ENCODE results near the gene ARL6. TPM values are rescaled to one million over a fixed set of nuclear protein-coding genes. Genes with fewer than 3 reads are reported as not detected.

ARL6 gene, protein sequence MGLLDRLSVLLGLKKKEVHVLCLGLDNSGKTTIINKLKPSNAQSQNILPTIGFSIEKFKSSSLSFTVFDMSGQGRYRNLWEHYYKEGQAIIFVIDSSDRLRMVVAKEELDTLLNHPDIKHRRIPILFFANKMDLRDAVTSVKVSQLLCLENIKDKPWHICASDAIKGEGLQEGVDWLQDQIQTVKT
- total RNA-seq (2022; extraction: Qiagen RNA extraction; ENCODE audit: low read depth) = 4.2 to 7.2 TPM (median 4.5 TPM) in 5 replicates

DNA sequence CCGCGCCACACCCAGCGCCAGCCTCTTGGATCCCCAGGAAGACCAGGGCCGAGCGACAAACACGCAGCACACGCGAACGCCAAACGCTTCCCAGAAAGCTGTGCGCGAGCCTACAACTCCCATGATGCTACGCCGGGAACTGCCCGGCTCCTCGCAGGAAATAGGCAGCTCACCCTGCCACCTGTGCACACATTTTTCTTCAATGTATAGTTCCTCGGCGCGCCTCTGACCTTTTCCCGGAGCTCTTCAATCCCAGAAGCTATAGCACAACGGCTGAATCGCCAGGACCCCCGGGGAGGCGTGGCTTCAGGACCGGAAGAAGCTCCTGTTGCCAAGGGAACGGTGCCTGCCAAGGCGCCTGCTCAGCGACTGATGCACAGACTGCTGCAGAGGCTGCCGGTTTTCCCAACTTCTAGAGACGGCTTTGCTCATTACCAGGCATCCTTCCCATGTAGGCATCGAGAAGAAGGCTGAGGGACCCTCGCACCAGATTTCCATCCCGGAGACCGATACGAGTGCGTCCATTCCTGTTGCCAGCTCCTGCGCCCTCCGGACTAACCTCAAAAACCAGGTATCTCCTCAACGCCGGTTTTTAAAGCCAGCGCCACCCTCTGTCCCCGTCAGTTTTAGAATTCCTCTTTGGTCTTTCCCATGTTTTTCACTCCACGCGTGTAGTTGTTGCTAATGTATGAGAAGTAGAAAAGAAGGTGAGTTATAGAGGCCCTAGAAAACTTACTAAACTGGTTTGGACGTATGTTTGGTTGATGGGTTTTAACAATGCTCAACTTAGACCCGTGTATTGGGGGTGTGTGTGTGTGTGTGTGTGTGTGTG lies at the start of gene ARL6:
TSS of gene ARL6 (plus strand) at position 352 of the 832 bp plus-strand sequence. CDS start 3,350 bp downstream, outside the sequence.

GRCh38 chr3:97821774-97822358 lies 57.3 kb downstream of the ARL6 start, which contains the start of gene CRYBG3:
Gene CRYBG3 (plus strand): TSS chr3:97822011. CDS start chr3:97822207, 196 bp downstream.

Other genes with a start within 250 kb of the ARL6 start
- gene CRYBG3, start 57.3 kb downstream of the ARL6 start, total RNA-seq (2022; extraction: Qiagen RNA extraction; ENCODE audit: low read depth) = 6.0 to 10.1 TPM (median 6.9 TPM) in 5 replicates
- gene RIOX2, start 207.7 kb downstream of the ARL6 start, total RNA-seq (2022; extraction: Qiagen RNA extraction; ENCODE audit: low read depth) = 27.6 to 31.6 TPM (median 29.3 TPM) in 5 replicates